Breast epithelium (tissue), 4 donors: ENCODE data around the gene ZNF592. TPM values are rescaled to one million over a fixed set of nuclear protein-coding genes. Genes with fewer than 3 reads are reported as not detected.

Experiments
- DNase-seq, 2 donors: peaks; one replicate each; pipeline ENCODE4 v3.0.0-alpha.2; 2019; ENCODE audit warnings: low spot score in 2 of 2
- H3K27ac ChIP-seq, 2 donors: fragments of 200-600 bp; sonication (generic) in 1 of 2; one replicate each; pipeline ENCODE4 v1.5.1; 2016 to 2019; ENCODE audit warnings: mild to moderate bottlenecking in 1 of 2
- H3K27me3 ChIP-seq, 2 donors: fragments of 200-600 bp; sonication (generic) in 1 of 2; one replicate each; pipeline versions ENCODE4 v1.5.1 to v1.6.0; 2017 to 2019; ENCODE audit warnings: control low read depth in 1 of 2, mild to moderate bottlenecking in 1 of 2
- H3K36me3 ChIP-seq: fragments of 200-600 bp; one replicate; pipeline ENCODE4 v1.5.1; 2019
- H3K4me1 ChIP-seq, 2 donors: fragments of 200-600 bp; sonication (generic); one replicate each; pipeline ENCODE4 v1.5.1; 2016 to 2019; ENCODE audit warnings: control low read depth in 1 of 2
- H3K4me3 ChIP-seq, 3 donors: fragments of 200-600 bp; sonication (generic); 1 replicate in 2 of 3; 2 replicates in 1 of 3; pipeline ENCODE4 v1.5.1; 2016 to 2019; ENCODE audit warnings: mild to moderate bottlenecking in 3 of 3, moderate library complexity in 2 of 3
- H3K9me3 ChIP-seq, 2 donors: fragments of 200-600 bp; sonication (generic) in 1 of 2; one replicate each; pipeline ENCODE4 v1.5.1; 2016 to 2019; ENCODE audit warnings: control low read depth in 1 of 2
- CTCF ChIP-seq, 3 donors: fragments of 450-650 bp; IDR thresholded peaks; one replicate each; pipeline ENCODE4 v1.5.1; 2016 to 2017; ENCODE audit warnings: antibody characterized with exemption in 3 of 3, mild to moderate bottlenecking in 3 of 3, moderate library complexity in 3 of 3
- POLR2A ChIP-seq: fragments of 450-650 bp; IDR thresholded peaks from one replicate; pipeline ENCODE4 v1.6.1; 2016; ENCODE audit warnings: antibody characterized with exemption, mild to moderate bottlenecking, moderate library complexity
- POLR2AphosphoS5 ChIP-seq, 3 donors: sonication (generic); formaldehyde crosslinking; IDR thresholded peaks; one replicate each; pipeline ENCODE4 v1.6.1; 2017; ENCODE audit warnings: antibody characterized with exemption in 3 of 3
- intact Hi-C: fragments of 100-400 bp; cut with DNase I; formaldehyde crosslinking; loops from one replicate; pipeline ENCODE4 v1.15.1; 2023; ENCODE audit warnings: low total_unique reads
- total RNA-seq, 3 donors: library from RNA; depleted of rRNA; stranded (reverse); fragments of >200 nt; gene quantifications; one replicate each; pipeline ENCODE4 v1.1.0, GENCODE V29; 2016

Gene ZNF592
- total RNA-seq, 3 donors from 2014 or later = 14.1 to 18.4 (median 18.2) TPM

- intact Hi-C loops = no loop called here
- no peaks in the 10 kb centered on the region for H3K27me3 ChIP-seq
- no peaks in the 10 kb centered on the region for H3K9me3 ChIP-seq
- no peaks in the 10 kb centered on the region for H3K4me1 ChIP-seq
- no peaks in the 10 kb centered on the region for H3K36me3 ChIP-seq
- TF ChIP-seq POLR2AphosphoS5 (IDR thresholded peaks at IDR 0.05) (no peak), POLR2A (no peak), CTCF (IDR thresholded peaks at IDR 0.05) (no peak)
- H3K4me3 ChIP-seq = no peak overlapping the region
- DNase-seq = no peak
- H3K27ac ChIP-seq = no peak overlapping the region
Measured at GRCh38 chr15:84852212-84852611, 103.8 kb downstream of the ZNF592 start.

GRCh38 chr15:84855136-84855535, 106.7 kb downstream of the ZNF592 start:
- Histone ChIP-seq H3K27me3 (no peaks in the 10 kb centered on the region), H3K9me3 (no peaks in the 10 kb centered on the region), H3K4me1 (peaks cover 0 to 13% of the 10 kb centered on the region in 2 donors), H3K4me3 (no peak overlapping the region), H3K27ac (peak overlapping the region in 1 of 2 donors; percentile 30), H3K36me3 (no peaks in the 10 kb centered on the region)
- TF ChIP-seq CTCF (IDR thresholded peaks at IDR 0.05) = no peak
- no peak for TF ChIP-seq POLR2AphosphoS5 (IDR thresholded peaks at IDR 0.05)
- TF ChIP-seq POLR2A = no peak
- no peak for DNase-seq
- intact Hi-C loops = no loop called here

GRCh38 chr15:84855765-84856164, 107.4 kb downstream of the ZNF592 start:
- H3K36me3 ChIP-seq = no peaks in the 10 kb centered on the region

More at GRCh38 chr15:84855765-84856164, 107.4 kb downstream of the ZNF592 start:
- Histone ChIP-seq H3K4me3 (no peak overlapping the region), H3K27ac (peak overlapping the region in 1 of 2 donors; percentile 30), H3K4me1 (peaks cover 0 to 13% of the 10 kb centered on the region in 2 donors), H3K9me3 (no peaks in the 10 kb centered on the region), H3K27me3 (no peaks in the 10 kb centered on the region)
- DNase-seq = no peak
- TF ChIP-seq POLR2A (no peak), CTCF (IDR thresholded peaks at IDR 0.05) (no peak), POLR2AphosphoS5 (IDR thresholded peaks at IDR 0.05) (no peak)
- intact Hi-C loops = no loop called here

Other genes with a start within 250 kb of the ZNF592 start
- 10 to 100 TPM in 2 of 3 donors, 1 to 10 TPM in 1; 7.8 to 14.8 (median 14.4) TPM for gene ZSCAN2, start 147.6 kb upstream of the ZNF592 start, total RNA-seq
- gene WDR73, start 94.3 kb upstream of the ZNF592 start, total RNA-seq = 10 to 100 TPM; 13.8 to 35.0 (median 30.8) TPM
- 10 to 100 TPM; 13.8 to 26.9 (median 15.7) TPM for gene NMB, start 90.4 kb upstream of the ZNF592 start, total RNA-seq
- 100 to 1,000 TPM; 121 to 188 (median 122) TPM for gene SEC11A, start 32.5 kb upstream of the ZNF592 start, total RNA-seq
- 1 to 10 TPM; 1.6 to 3.4 (median 2.6) TPM for gene ALPK3, start 68.8 kb downstream of the ZNF592 start, total RNA-seq
- gene SLC28A1, start 136.1 kb downstream of the ZNF592 start, total RNA-seq = under 1 TPM in 1 of 3 donors, not detected in 2; 0.59 TPM
- 10 to 100 TPM; 45.1 to 60.5 (median 58.3) TPM for gene PDE8A, start 233.3 kb downstream of the ZNF592 start, total RNA-seq